ENCODE measurements around the gene TMEM139.
"Not testable (repeated sequence)": the region's sequence is repeated elsewhere in the genome, so short reads cannot be mapped to it uniquely, and the experiment has no call there.

Gene TMEM139

DNA sequence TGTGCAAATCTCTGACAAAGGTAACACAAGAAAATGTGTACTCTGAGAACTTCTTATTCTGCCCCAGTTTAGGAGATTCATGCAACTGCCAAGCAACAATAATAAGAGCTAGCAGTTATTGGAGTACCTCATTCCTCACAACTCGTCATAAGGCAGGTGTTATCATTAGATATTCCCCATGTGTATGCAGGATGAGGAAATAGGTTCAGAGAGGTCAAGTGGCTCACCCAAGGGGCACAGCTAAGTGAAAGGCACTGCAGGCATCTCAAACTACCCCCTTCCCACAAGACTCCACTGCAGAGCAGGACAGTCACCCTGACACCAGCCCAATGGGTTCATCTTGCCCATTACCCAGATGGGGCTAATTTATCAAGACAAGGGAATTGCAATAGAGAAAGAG lies 22.9 kb upstream of the TMEM139 start:
- no peak for DNase-seq

- DNase-seq, result peak; percentile 81
Measured at GRCh38 chr7:143263266-143264195, 21.2 kb upstream of the TMEM139 start, which contains the start of gene GSTK1. GSTK1 (plus strand) TSS chr7:143263441; CDS start chr7:143263514, 73 bp downstream.

- DNase-seq, result not testable (repeated sequence)
Measured at GRCh38 chr7:143264196-143264568, 20.6 kb upstream of the TMEM139 start.

DNA sequence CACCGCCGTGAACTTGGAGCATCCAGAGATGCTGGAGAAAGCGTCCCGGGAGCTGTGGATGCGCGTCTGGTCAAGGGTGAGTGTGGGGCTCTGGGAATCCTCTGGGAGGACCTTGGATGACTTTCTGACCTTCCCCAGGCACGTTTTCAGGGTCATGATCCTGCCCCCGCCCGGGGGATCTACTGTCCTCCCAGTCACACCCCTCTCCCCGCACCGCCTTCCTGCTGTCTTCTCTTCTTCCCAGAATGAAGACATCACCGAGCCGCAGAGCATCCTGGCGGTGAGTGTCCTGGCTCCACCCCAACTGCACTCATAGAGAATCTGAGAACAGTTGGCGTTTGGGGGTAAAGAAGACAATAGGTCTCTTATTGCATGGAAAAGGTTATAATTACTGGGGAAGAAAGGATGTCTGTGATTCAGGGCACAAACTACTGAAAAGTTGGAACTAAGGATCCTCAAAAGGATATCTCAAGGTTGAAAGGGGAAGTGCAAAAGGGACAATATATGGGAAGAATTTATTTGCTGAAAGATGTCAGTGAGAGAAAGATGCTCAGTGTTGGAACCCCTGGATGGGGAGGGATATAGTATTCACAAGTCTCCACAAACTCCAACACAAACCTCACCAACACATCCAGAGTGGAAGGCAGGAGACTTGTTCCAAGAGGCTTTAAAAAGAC lies 19.6 kb upstream of the TMEM139 start:
- no peak for DNase-seq

DNA sequence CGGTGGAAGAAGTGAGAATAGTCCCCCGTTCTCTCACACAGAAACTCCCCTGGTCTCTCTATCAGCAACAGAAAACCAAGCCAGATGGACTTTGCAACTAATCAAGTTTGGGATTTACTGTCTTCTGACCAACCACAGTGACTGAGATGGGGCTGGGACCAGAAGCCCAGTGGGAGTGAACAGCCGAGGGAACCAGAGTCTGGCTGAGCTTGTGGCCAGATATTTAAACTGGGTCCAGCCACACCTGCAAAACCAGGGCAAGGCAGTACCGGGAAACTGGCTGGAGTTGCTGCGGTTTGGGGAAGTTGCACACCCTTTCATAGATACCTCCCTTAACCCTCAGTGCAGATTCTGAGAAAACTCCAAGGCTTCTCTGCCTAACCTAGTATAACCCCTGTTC lies 15.5 kb upstream of the TMEM139 start:
- DNase-seq, result no peak

DNA sequence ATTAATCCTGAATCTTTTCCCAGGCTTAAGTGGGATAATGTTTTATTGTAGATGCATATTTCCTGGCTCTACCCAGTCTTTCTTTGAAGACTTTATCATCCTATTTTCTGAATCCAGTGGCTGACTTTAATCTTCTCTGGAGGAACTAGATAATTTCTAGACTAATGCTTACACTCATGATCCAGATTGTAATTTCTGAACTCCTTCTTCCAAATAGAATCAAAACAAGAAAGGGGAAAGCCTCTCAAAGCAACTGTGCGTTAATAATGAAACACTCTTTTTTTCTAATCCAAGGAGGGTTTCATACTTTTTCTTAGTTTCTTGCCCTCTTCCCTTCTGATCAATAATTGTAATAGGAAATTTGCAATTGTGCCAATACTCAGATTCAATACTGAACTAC lies 13.5 kb upstream of the TMEM139 start:
- no peak for DNase-seq

DNA sequence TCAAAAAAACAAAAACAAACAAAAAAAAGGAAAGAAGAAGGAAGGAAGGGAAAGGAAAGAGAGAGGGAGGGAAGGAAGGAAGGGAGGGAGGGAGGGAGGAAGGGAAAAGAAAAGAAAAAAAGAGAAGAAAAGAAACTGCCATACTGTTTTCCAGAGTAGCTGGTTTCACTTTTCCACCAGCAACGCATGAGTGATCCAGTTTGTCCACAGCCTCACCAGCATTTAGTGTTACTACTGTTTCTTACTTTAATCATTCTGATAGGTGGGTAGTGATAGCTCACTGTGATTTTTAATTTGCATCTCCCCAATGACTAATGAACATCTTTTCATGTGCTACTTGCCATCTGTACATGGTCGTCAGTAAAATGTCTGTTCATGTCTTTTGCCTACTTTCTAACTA lies 11.9 kb upstream of the TMEM139 start:
- no peak for DNase-seq

DNA sequence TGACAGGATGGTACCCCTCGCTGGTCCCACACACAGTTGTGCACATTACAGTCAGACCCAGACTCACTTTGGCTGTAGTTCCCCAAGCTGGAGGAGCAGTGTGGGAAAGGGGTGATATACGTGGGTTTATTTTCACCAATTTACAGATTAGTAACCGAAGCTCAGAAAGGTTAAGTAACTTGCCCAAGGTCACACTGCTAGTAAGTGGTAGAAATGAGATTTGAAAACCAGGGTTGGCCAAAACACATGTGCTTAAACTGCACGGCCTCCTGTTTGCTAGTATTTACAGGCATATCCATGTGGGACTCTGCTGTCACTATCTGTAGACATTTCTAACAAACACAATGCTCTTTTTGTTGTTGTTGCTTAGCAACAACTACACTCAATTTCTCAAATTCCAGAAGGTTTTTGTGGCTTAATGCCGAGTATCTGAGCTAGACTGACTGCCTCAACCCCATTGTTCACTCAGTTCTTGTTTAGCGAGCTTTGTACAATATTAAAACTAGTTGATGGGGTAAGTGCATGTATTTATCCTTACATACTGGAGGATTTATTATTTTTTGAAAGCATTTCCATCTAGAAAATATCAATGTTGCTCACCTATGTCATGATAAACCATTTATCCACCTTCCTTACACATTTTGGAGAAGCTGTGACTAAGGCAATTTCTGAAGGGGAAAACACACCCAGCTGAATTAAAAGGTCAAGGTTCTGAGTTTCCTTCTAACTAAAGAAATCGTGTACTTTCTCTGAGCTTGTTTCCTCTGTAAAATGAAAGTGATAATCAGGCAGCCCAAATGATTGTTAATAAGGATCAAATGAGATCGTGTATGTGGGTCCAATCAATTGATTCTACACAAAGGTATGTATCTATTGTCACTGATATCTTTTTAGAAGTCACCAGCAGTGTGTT lies 5.3 kb upstream of the TMEM139 start:
- no peak for DNase-seq

GRCh38 chr7:143280160-143280559 lies 4.6 kb upstream of the TMEM139 start:
- DNase-seq, result no peak

GRCh38 chr7:143280566-143280965 lies 4.2 kb upstream of the TMEM139 start:
- DNase-seq, result no peak

- no peak for DNase-seq
Measured at GRCh38 chr7:143281529-143281928, 3.2 kb upstream of the TMEM139 start.

DNA sequence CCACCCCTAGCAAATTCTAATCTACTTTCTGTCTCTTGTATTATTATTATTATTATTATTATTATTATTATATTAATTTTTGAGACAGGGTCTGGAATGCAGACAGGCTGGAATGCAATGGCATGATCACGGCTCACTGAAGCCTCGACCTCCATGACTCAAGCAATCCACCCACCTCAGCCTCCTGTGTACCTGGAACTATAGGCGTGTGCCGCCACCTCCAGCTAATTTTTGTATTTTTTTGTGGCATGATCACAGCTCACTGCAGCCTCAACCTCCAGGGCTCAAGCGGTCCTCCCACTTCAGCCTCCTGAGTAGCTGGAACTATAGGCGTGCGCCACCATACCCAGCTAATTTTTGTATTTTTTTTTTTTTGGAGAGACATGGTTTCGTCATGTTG lies 2.6 kb upstream of the TMEM139 start:
- no peak for DNase-seq

- no peak for DNase-seq
Measured at GRCh38 chr7:143283381-143283780, 1.4 kb upstream of the TMEM139 start.

GRCh38 chr7:143285470-143285778 lies 666 bp downstream of the TMEM139 start:
- DNase-seq, result no peak

DNA sequence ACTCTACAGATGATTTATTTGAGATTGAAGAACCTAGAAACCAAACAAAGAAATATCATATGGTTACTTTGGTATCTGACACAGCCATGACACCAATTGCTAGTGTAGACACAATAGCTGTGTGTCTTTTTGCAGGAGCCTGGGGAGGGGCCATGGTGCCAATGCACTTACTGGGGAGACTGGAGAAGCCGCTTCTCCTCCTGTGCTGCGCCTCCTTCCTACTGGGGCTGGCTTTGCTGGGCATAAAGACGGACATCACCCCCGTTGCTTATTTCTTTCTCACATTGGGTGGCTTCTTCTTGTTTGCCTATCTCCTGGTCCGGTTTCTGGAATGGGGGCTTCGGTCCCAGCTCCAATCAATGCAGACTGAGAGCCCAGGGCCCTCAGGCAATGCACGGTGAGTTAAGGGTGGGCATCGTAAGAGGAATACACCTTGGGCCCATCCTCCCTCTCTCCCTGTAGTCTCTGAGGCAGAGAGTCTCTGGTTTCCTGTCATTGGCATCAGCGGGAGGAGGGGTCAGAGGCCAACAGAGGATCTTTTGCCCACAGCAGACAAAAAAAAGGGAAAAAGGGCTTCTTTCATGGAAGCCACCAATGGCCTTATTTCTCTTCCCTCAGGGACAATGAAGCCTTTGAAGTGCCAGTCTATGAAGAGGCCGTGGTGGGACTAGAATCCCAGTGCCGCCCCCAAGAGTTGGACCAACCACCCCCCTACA lies 1.2 kb downstream of the TMEM139 start:
- DNase-seq, result no peak

GRCh38 chr7:143286522-143286890 lies 1.7 kb downstream of the TMEM139 start:
- no peak for DNase-seq

GRCh38 chr7:143287339-143287934 lies 2.7 kb downstream of the TMEM139 start:
- DNase-seq, result no peak

GRCh38 chr7:143287935-143288826 lies 3.4 kb downstream of the TMEM139 start, which contains the start of gene CASP2:
CASP2 (plus strand) TSS chr7:143288351; CDS start chr7:143288456, 105 bp downstream.
- peak; percentile 99 for DNase-seq

DNA sequence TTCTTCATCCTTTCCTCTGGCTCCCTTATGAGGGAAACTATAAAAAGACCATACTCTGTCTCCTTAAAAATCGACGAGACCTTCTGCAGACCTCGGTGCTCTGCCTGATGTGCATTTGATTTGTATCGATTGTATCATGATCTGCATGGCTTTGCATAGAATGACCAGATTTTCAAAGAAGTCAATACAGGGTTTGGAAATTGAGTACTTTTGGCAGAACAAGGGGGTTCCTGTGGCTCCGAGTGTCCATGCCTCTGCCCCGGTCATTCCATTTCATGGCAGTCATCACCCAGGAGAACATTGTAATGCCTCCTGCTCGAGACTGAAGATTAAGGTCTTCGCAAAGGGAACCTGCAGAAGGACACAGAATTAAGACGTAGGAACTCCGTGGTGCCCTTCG lies 4.1 kb downstream of the TMEM139 start:
- no peak for DNase-seq

DNA sequence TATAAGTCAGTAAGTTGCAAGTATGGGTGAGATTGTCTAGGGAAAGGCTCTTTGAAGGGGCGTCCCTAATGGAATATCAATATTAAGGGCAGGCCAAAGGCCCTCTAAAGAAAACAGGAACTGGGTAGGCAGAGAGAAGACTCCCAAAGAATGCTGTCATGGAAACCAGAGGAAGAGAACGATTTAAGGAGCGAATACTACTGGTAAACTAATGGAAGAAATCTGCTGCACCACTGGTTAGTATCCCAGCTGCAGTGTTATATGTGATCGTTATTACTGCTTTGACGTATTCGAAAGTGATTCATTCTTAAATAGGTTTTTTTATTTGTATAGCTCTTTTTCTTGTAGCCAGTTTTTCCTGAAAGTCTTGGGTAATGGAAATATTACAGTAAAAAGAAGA lies 4.7 kb downstream of the TMEM139 start:
- DNase-seq, result no peak

DNA sequence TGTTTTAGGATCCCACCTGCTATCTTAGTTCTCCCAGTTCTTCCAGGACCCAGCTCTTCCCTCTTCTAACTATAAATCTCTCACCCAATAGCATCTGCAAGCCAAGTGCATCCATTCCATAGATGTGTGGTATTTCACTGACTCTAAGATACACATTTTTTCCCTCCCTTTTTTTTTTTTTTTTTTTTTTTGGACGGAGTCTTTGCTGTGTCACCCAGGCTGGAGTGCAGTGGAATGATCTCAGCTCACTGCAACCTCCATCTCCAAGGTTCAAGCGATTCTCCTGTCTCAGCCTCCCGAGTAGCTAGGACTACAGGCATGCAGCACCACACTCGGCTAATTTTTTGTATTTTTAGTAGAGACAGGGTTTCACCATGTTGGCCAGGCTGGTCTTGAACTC lies 5.1 kb downstream of the TMEM139 start:
- not testable (repeated sequence) for DNase-seq

All from stimulated activated CD4-positive, alpha-beta T cell treated with anti-CD3 and anti-CD28 coated beads, Interleukin-12 subunit alpha, Interleukin-12 subunit beta, amount 100 ng/mL, for 4 hours (primary cell).